Activated CD8-positive, alpha-beta memory T cell treated with anti-CD3 and anti-CD28 coated beads for 4 hours (primary cell): ENCODE measurements around the gene MRPL47.
A peak's percentile ranks its signal among the peaks of the same experiment; 100 is the strongest.
"Not testable (repeated sequence)": the region's sequence is repeated elsewhere in the genome, so short reads cannot be mapped to it uniquely, and the experiment has no call there.

Source experiments
- DNase-seq, 2 donors: peaks; one replicate each; pipeline ENCODE4 v3.0.0-alpha.2; 2020; ENCODE audit warnings: low read depth in 2 of 2

The MRPL47 gene

GRCh38 chr3:179604321-179605078, at the start of gene MRPL47, which contains the start of gene NDUFB5:
TSS of gene MRPL47 (minus strand) at chr3:179604638. CDS start at chr3:179604624, 14 bp downstream.
TSS of gene NDUFB5 (plus strand) at chr3:179604794. CDS start at chr3:179604816, 22 bp downstream.
- peak; percentile 86 to 90 for DNase-seq

GRCh38 chr3:179653096-179653797, 48.8 kb upstream of the MRPL47 start:
- peak in 1 of 2 donors; percentile 12 for DNase-seq

- DNase-seq, result peak in 1 of 2 donors; percentile 21
Measured at GRCh38 chr3:179652447-179653095, 48.1 kb upstream of the MRPL47 start, which contains the start of gene USP13. TSS of gene USP13 (plus strand) at chr3:179653040. CDS start at chr3:179653226, 186 bp downstream.

GRCh38 chr3:179651687-179652446, 47.4 kb upstream of the MRPL47 start:
- no peak for DNase-seq

- DNase-seq, result no peak
Measured at GRCh38 chr3:179646177-179646576, 41.7 kb upstream of the MRPL47 start.

GRCh38 chr3:179643837-179644236, 39.4 kb upstream of the MRPL47 start:
- not testable (repeated sequence) for DNase-seq

GRCh38 chr3:179642871-179643270, 38.4 kb upstream of the MRPL47 start:
- no peak for DNase-seq

- no peak for DNase-seq
Measured at GRCh38 chr3:179640469-179640868, 36.0 kb upstream of the MRPL47 start.

- no peak for DNase-seq
Measured at GRCh38 chr3:179630753-179631451, 26.5 kb upstream of the MRPL47 start.

- DNase-seq, result no peak
Measured at GRCh38 chr3:179624451-179624850, 20.0 kb upstream of the MRPL47 start.

- no peak for DNase-seq
Measured at GRCh38 chr3:179622023-179622422, 17.6 kb upstream of the MRPL47 start.

GRCh38 chr3:179615458-179616173, 11.2 kb upstream of the MRPL47 start:
- DNase-seq, result no peak

- DNase-seq, result no peak
Measured at GRCh38 chr3:179613807-179614206, 9.4 kb upstream of the MRPL47 start.

- DNase-seq, result no peak
Measured at GRCh38 chr3:179610066-179610465, 5.6 kb upstream of the MRPL47 start.

GRCh38 chr3:179608931-179609720, 4.7 kb upstream of the MRPL47 start:
- DNase-seq, result no peak

- no peak for DNase-seq
Measured at GRCh38 chr3:179606534-179607085, 2.2 kb upstream of the MRPL47 start.

GRCh38 chr3:179603831-179604230, 607 bp downstream of the MRPL47 start:
- DNase-seq, result no peak

GRCh38 chr3:179603321-179603720, 1.1 kb downstream of the MRPL47 start:
- DNase-seq, result no peak

- DNase-seq, result no peak
Measured at GRCh38 chr3:179599531-179599930, 4.9 kb downstream of the MRPL47 start.
